CD8-positive, alpha-beta memory T cell (primary cell): ENCODE results near the gene RXFP1. TPM values are rescaled to one million over a fixed set of nuclear protein-coding genes. Genes with fewer than 3 reads are reported as not detected.

Source experiments
- CTCF ChIA-PET: fragments of 350-600 bp; sonication (Branson Sonifier 250); formaldehyde crosslinking; loops from one replicate; lab custom pipeline; 2021; ENCODE audit warnings: antibody characterized with exemption; lab: Charles Lee
- POLR2A ChIA-PET: fragments of 350-600 bp; sonication (Branson Sonifier 250); formaldehyde crosslinking; loops from one replicate; lab custom pipeline; 2021; ENCODE audit warnings: antibody characterized with exemption; lab: Charles Lee
- DNase-seq, 5 donors: peaks; one replicate each; pipeline versions ENCODE4 v3.0.0 to v3.0.0-alpha.2; 2020 to 2022; ENCODE audit warnings: mixed read lengths in 1 of 5
- H3K27ac ChIP-seq: one replicate; pipeline ENCODE4 v1.7.0; 2013; ENCODE audit warnings: low read depth, mild to moderate bottlenecking, low read length, moderate library complexity
- H3K27me3 ChIP-seq: 2 replicates; pipeline ENCODE4 v1.7.0; 2013; ENCODE audit warnings: low read length, mild to moderate bottlenecking; ENCODE audit not compliant: insufficient read depth, poor library complexity, severe bottlenecking
- H3K36me3 ChIP-seq: 2 replicates; pipeline ENCODE4 v1.7.0; 2013; ENCODE audit warnings: mild to moderate bottlenecking, low read length, moderate library complexity; ENCODE audit not compliant: insufficient read depth
- H3K4me1 ChIP-seq: 2 replicates; pipeline ENCODE4 v1.7.0; 2013; ENCODE audit warnings: mild to moderate bottlenecking, low read length, moderate library complexity; ENCODE audit not compliant: insufficient read depth
- H3K4me3 ChIP-seq: 2 replicates; pipeline ENCODE4 v1.7.0; 2013; ENCODE audit warnings: mild to moderate bottlenecking, low read length
- H3K9me3 ChIP-seq: 2 replicates; pipeline ENCODE4 v1.7.0; 2013; ENCODE audit warnings: mild to moderate bottlenecking, low read length
- H3K27ac Mint-ChIP-seq, 8 donors: one replicate each; pipeline ENCODE4 v1.8.0; 2020 to 2021; ENCODE audit warnings: mixed read lengths in 8 of 8, mild to moderate bottlenecking in 6 of 8, inconsistent platforms in 3 of 8, moderate library complexity in 3 of 8
- H3K27me3 Mint-ChIP-seq, 2 donors: one replicate each; pipeline ENCODE4 v1.8.0; 2020 to 2021; ENCODE audit warnings: mixed read lengths in 2 of 2, mild to moderate bottlenecking in 1 of 2, moderate library complexity in 1 of 2
- H3K36me3 Mint-ChIP-seq, 3 donors: one replicate each; pipeline ENCODE4 v1.8.0; 2020 to 2021; ENCODE audit warnings: mixed read lengths in 3 of 3, inconsistent platforms in 1 of 3, mild to moderate bottlenecking in 1 of 3
- H3K4me1 Mint-ChIP-seq, 3 donors: one replicate each; pipeline ENCODE4 v1.8.0; 2020 to 2021; ENCODE audit warnings: mixed read lengths in 3 of 3, inconsistent platforms in 1 of 3, mild to moderate bottlenecking in 1 of 3
- H3K4me3 Mint-ChIP-seq, 7 donors: one replicate each; pipeline ENCODE4 v1.8.0; 2020 to 2021; ENCODE audit warnings: mixed read lengths in 7 of 7, mild to moderate bottlenecking in 6 of 7, moderate library complexity in 4 of 7, inconsistent platforms in 2 of 7
- H3K9me3 Mint-ChIP-seq, 5 donors: one replicate each; pipeline ENCODE4 v1.8.0; 2020 to 2022; ENCODE audit warnings: mixed read lengths in 5 of 5, mild to moderate bottlenecking in 3 of 5, moderate library complexity in 2 of 5, inconsistent platforms in 1 of 5
- polyA plus RNA-seq: library from polyadenylated mRNA; unstranded; fragments of 300-500 nt; fragmentation: Illumina TruSeq; gene quantifications from one replicate; pipeline ENCODE4 v1.2.3, GENCODE V29; 2021
- total RNA-seq, 2 experiments: library from RNA; stranded (reverse); gene quantifications; one replicate each; pipeline ENCODE4 v1.2.3, GENCODE V29; 2021

RXFP1 gene
- total and polyA plus RNA-seq, 3 experiments from 2014 or later, result not detected

DNA sequence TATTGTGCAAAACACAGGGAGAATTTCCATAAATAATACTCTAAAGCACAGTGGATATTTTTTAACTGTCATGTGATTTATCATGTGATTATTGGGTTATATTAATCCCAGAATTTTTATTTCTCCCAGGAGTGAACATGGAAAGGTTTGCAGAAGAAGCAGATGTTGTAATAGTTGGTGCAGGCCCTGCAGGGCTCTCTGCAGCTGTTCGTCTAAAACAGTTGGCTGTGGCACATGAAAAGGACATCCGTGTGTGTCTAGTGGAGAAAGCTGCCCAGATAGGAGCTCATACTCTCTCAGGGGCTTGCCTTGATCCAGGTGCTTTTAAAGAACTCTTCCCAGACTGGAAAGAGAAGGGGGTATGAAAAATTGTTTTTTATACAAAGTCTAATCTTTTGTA is 160.4 kb downstream of the RXFP1 start:
- Histone ChIP-seq H3K27ac (no peak overlapping the region), H3K9me3 (no peaks in the 10 kb centered on the region), H3K4me3 (no peak overlapping the region), H3K27me3 (no peaks in the 10 kb centered on the region), H3K36me3 (peaks cover 3% of the 10 kb centered on the region), H3K4me1 (no peaks in the 10 kb centered on the region)
- Mint-ChIP-seq H3K4me3 (no peak overlapping the region), H3K9me3 (no peaks in the 10 kb centered on the region), H3K27ac (no peak overlapping the region), H3K27me3 (no peaks in the 10 kb centered on the region), H3K36me3 (peaks cover 5 to 28% (median 7%) of the 10 kb centered on the region in 3 donors), H3K4me1 (peaks cover 0 to 5% (median 2%) of the 10 kb centered on the region in 3 donors)
- ChIA-PET CTCF (no interaction called here), POLR2A (no interaction called here)
- no peak for DNase-seq

DNA sequence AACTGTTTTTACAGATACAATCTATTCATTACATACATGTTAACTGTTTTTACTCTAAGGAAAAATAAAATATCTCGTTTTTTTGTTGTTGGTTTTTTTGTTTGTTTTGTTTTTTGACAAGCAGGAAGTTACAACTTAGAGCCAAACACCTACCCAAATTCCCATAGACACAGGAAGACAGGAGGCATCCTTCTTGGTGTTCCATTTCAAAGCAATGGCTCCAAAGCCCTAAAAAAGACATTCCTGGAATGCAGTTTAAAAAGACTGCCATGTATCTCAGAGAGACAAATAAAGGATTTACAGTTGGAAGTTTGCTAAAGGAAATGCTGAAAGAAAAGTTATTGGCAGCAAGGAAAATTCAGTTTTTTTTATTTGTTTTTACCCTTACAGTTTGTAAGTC is 167.1 kb downstream of the RXFP1 start:
- Mint-ChIP-seq H3K4me3 (no peak overlapping the region), H3K36me3 (peaks cover 0 to 30% (median 17%) of the 10 kb centered on the region in 3 donors)
- H3K4me1 ChIP-seq, result no peaks in the 10 kb centered on the region

More for the DNA sequence above, 167.1 kb downstream of the RXFP1 start:
- Mint-ChIP-seq H3K4me1 (no peaks in the 10 kb centered on the region), H3K27me3 (no peaks in the 10 kb centered on the region), H3K9me3 (no peaks in the 10 kb centered on the region), H3K27ac (no peak overlapping the region)
- H3K36me3 ChIP-seq, result peaks cover 3% of the 10 kb centered on the region
- no peak overlapping the region for H3K27ac ChIP-seq
- no peak for DNase-seq
- H3K9me3 ChIP-seq, result no peaks in the 10 kb centered on the region
- H3K27me3 ChIP-seq, result no peaks in the 10 kb centered on the region
- CTCF ChIA-PET, result no interaction called here
- POLR2A ChIA-PET, result no interaction called here
- no peak overlapping the region for H3K4me3 ChIP-seq

Other genes with a start within 250 kb of the RXFP1 start
- 10 to 100 TPM; 20.0 to 22.0 TPM for gene C4orf46, start 150.0 kb downstream of the RXFP1 start, total RNA-seq
- 5.7 TPM for gene C4orf46, start 150.0 kb downstream of the RXFP1 start, polyA plus RNA-seq
- gene ETFDH, start 150.4 kb downstream of the RXFP1 start, total RNA-seq, result 10 to 100 TPM; 21.9 to 22.1 TPM
- 4.4 TPM for gene ETFDH, start 150.4 kb downstream of the RXFP1 start, polyA plus RNA-seq
- gene PPID, start 201.5 kb downstream of the RXFP1 start, total RNA-seq, result 10 to 100 TPM; 58.9 to 66.8 TPM
- gene PPID, start 201.5 kb downstream of the RXFP1 start, polyA plus RNA-seq, result 61.2 TPM
- 10 to 100 TPM; 11.7 to 13.3 TPM for gene FNIP2, start 247.1 kb downstream of the RXFP1 start, total RNA-seq
- gene FNIP2, start 247.1 kb downstream of the RXFP1 start, polyA plus RNA-seq, result 5.1 TPM